Measurements from ENCODE around the gene ZNF423. TPM values are rescaled to one million over a fixed set of nuclear protein-coding genes. Genes with fewer than 3 reads are reported as not detected.

The ZNF423 gene
- total RNA-seq, 2 experiments from 2014 or later, result not detected

GRCh38 chr16:49833085-49833484 lies 22.8 kb downstream of the ZNF423 start:
- H3K4me3 Mint-ChIP-seq, result no peak overlapping the region
- H3K27me3 Mint-ChIP-seq, result peaks cover 7% of the 10 kb centered on the region
- ATAC-seq, result no peak
- H3K9me3 Mint-ChIP-seq (ENCODE audit: low read depth), result no peaks in the 10 kb centered on the region
- no peak overlapping the region for H3K27ac Mint-ChIP-seq
- no peak for DNase-seq
- intact Hi-C loops (cut with DNase I, micrococcal nuclease), result no loop called here
- H3K4me1 Mint-ChIP-seq, result no peaks in the 10 kb centered on the region
- H3K36me3 Mint-ChIP-seq (ENCODE audit: low read depth), result no peaks in the 10 kb centered on the region
- POLR2A ChIA-PET, result no interaction called here
- CTCF ChIA-PET, result no interaction called here

GRCh38 chr16:49832177-49832576 lies 23.7 kb downstream of the ZNF423 start:
- Mint-ChIP-seq H3K27ac (no peak overlapping the region), H3K36me3 (ENCODE audit: low read depth) (no peaks in the 10 kb centered on the region), H3K4me3 (no peak overlapping the region), H3K4me1 (no peaks in the 10 kb centered on the region), H3K27me3 (peaks cover under 1% of the 10 kb centered on the region), H3K9me3 (ENCODE audit: low read depth) (no peaks in the 10 kb centered on the region)
- intact Hi-C loops (cut with DNase I, micrococcal nuclease), result no loop called here
- DNase-seq (no peak), ATAC-seq (no peak)
- ChIA-PET POLR2A (no interaction called here), CTCF (no interaction called here)

GRCh38 chr16:49830873-49831272 lies 25.0 kb downstream of the ZNF423 start:
- ChIA-PET CTCF (interaction anchor here (0.6 to 0.7 kb wide), 2 partner anchors 101 to 975 kb away, joined by 3 read pairs; no protein-coding TSS in a partner anchor), POLR2A (no interaction called here)
- DNase-seq, result no peak
- Mint-ChIP-seq H3K27ac (no peak overlapping the region), H3K4me1 (no peaks in the 10 kb centered on the region), H3K9me3 (ENCODE audit: low read depth) (no peaks in the 10 kb centered on the region), H3K36me3 (ENCODE audit: low read depth) (no peaks in the 10 kb centered on the region), H3K4me3 (no peak overlapping the region), H3K27me3 (peaks cover 3% of the 10 kb centered on the region)
- no peak for ATAC-seq
- intact Hi-C loops (cut with DNase I, micrococcal nuclease), result no loop called here

- H3K36me3 Mint-ChIP-seq (ENCODE audit: low read depth), result no peaks in the 10 kb centered on the region
- POLR2A ChIA-PET, result no interaction called here
- peaks cover 3% of the 10 kb centered on the region for H3K27me3 Mint-ChIP-seq
- no peaks in the 10 kb centered on the region for H3K4me1 Mint-ChIP-seq
- no peak overlapping the region for H3K4me3 Mint-ChIP-seq
- no peak for DNase-seq
- CTCF ChIA-PET, result no interaction called here
- intact Hi-C loops (cut with DNase I, micrococcal nuclease), result no loop called here
- no peaks in the 10 kb centered on the region for H3K9me3 Mint-ChIP-seq (ENCODE audit: low read depth)
- ATAC-seq, result no peak
- no peak overlapping the region for H3K27ac Mint-ChIP-seq
These were observed 27.2 kb downstream of the ZNF423 start for GRCh38 chr16:49828533-49829267.

- POLR2A ChIA-PET, result no interaction called here
- intact Hi-C loops (cut with DNase I, micrococcal nuclease), result no loop called here
- H3K36me3 Mint-ChIP-seq (ENCODE audit: low read depth), result no peaks in the 10 kb centered on the region
- CTCF ChIA-PET, result interaction anchor here (0.6 kb wide), 1 partner anchor 13 kb away, joined by 3 read pairs; no protein-coding TSS in a partner anchor
- DNase-seq (no peak), ATAC-seq (no peak)
- H3K27ac Mint-ChIP-seq, result no peak overlapping the region
- no peaks in the 10 kb centered on the region for H3K4me1 Mint-ChIP-seq
- no peak overlapping the region for H3K4me3 Mint-ChIP-seq
- H3K27me3 Mint-ChIP-seq, result peaks cover 3% of the 10 kb centered on the region
- H3K9me3 Mint-ChIP-seq (ENCODE audit: low read depth), result no peaks in the 10 kb centered on the region
These were observed 28.0 kb downstream of the ZNF423 start for GRCh38 chr16:49827805-49828438.

- DNase-seq, result no peak
- intact Hi-C loops (cut with DNase I, micrococcal nuclease), result no loop called here
- Mint-ChIP-seq H3K27me3 (peaks cover 4% of the 10 kb centered on the region), H3K36me3 (ENCODE audit: low read depth) (no peaks in the 10 kb centered on the region), H3K9me3 (ENCODE audit: low read depth) (no peaks in the 10 kb centered on the region), H3K4me3 (no peak overlapping the region), H3K27ac (no peak overlapping the region), H3K4me1 (no peaks in the 10 kb centered on the region)
- ChIA-PET CTCF (interaction anchor here (0.7 kb wide), 1 partner anchor 31 kb away, joined by 3 read pairs; no protein-coding TSS in a partner anchor), POLR2A (no interaction called here)
- ATAC-seq, result no peak
These were observed 29.4 kb downstream of the ZNF423 start for GRCh38 chr16:49826515-49826914.

GRCh38 chr16:49825041-49825440 lies 30.9 kb downstream of the ZNF423 start:
- DNase-seq, result no peak
- Mint-ChIP-seq H3K27me3 (peaks cover 4% of the 10 kb centered on the region), H3K36me3 (ENCODE audit: low read depth) (no peaks in the 10 kb centered on the region), H3K27ac (no peak overlapping the region), H3K4me1 (no peaks in the 10 kb centered on the region), H3K4me3 (no peak overlapping the region), H3K9me3 (ENCODE audit: low read depth) (no peaks in the 10 kb centered on the region)
- ATAC-seq, result no peak
- intact Hi-C loops (cut with DNase I, micrococcal nuclease), result no loop called here
- POLR2A ChIA-PET, result no interaction called here
- CTCF ChIA-PET, result interaction anchor here (0.5 kb wide), 1 partner anchor 283 kb away, joined by 3 read pairs; no protein-coding TSS in a partner anchor

GRCh38 chr16:49824593-49824992 lies 31.3 kb downstream of the ZNF423 start:
- POLR2A ChIA-PET, result no interaction called here
- intact Hi-C loops (cut with DNase I, micrococcal nuclease), result no loop called here

GRCh38 chr16:49822649-49823370 lies 33.1 kb downstream of the ZNF423 start:
- Mint-ChIP-seq H3K27me3 (peaks cover 4% of the 10 kb centered on the region), H3K27ac (no peak overlapping the region), H3K4me1 (no peaks in the 10 kb centered on the region), H3K9me3 (ENCODE audit: low read depth) (no peaks in the 10 kb centered on the region), H3K36me3 (ENCODE audit: low read depth) (no peaks in the 10 kb centered on the region), H3K4me3 (no peak overlapping the region)
- CTCF ChIA-PET, result no interaction called here
- POLR2A ChIA-PET, result no interaction called here
- intact Hi-C loops (cut with DNase I, micrococcal nuclease), result no loop called here
- no peak for DNase-seq
- ATAC-seq, result no peak

More at GRCh38 chr16:49824593-49824992, 31.3 kb downstream of the ZNF423 start:
- Mint-ChIP-seq H3K36me3 (ENCODE audit: low read depth) (no peaks in the 10 kb centered on the region), H3K27ac (no peak overlapping the region), H3K27me3 (peaks cover 4% of the 10 kb centered on the region), H3K9me3 (ENCODE audit: low read depth) (no peaks in the 10 kb centered on the region), H3K4me1 (no peaks in the 10 kb centered on the region), H3K4me3 (no peak overlapping the region)
- no peak for DNase-seq
- ATAC-seq, result no peak
- CTCF ChIA-PET, result interaction anchor here (0.5 kb wide), 1 partner anchor 282 kb away, joined by 3 read pairs; no protein-coding TSS in a partner anchor

GRCh38 chr16:49821614-49822282 lies 34.2 kb downstream of the ZNF423 start:
- H3K4me1 Mint-ChIP-seq, result no peaks in the 10 kb centered on the region
- no peak overlapping the region for H3K4me3 Mint-ChIP-seq
- DNase-seq, result no peak
- CTCF ChIA-PET, result no interaction called here
- no peak overlapping the region for H3K27ac Mint-ChIP-seq
- POLR2A ChIA-PET, result no interaction called here
- no peaks in the 10 kb centered on the region for H3K9me3 Mint-ChIP-seq (ENCODE audit: low read depth)
- H3K36me3 Mint-ChIP-seq (ENCODE audit: low read depth), result no peaks in the 10 kb centered on the region
- peaks cover 2% of the 10 kb centered on the region for H3K27me3 Mint-ChIP-seq
- intact Hi-C loops (cut with DNase I, micrococcal nuclease), result no loop called here
- ATAC-seq, result no peak

- ChIA-PET POLR2A (no interaction called here), CTCF (no interaction called here)
- Mint-ChIP-seq H3K4me1 (no peaks in the 10 kb centered on the region), H3K4me3 (no peak overlapping the region), H3K27ac (no peak overlapping the region), H3K36me3 (ENCODE audit: low read depth) (no peaks in the 10 kb centered on the region), H3K27me3 (peaks cover 2% of the 10 kb centered on the region), H3K9me3 (ENCODE audit: low read depth) (no peaks in the 10 kb centered on the region)
- DNase-seq (no peak), ATAC-seq (no peak)
- intact Hi-C loops (cut with DNase I, micrococcal nuclease), result no loop called here
These were observed 34.8 kb downstream of the ZNF423 start for GRCh38 chr16:49821156-49821555.

Measured in activated CD4-positive, alpha-beta T cell treated with anti-CD3 and anti-CD28 coated beads for 36 hours (primary cell).